Ascending aorta (tissue), 2 donors: ENCODE results near the gene KRT38. TPM values are rescaled to one million over a fixed set of nuclear protein-coding genes. Genes with fewer than 3 reads are reported as not detected.

Experiments
- DNase-seq, 2 donors: peaks; one replicate each; pipeline ENCODE4 v3.0.0-alpha.2; 2019; ENCODE audit warnings: low spot score in 2 of 2
- H3K27ac ChIP-seq, 2 donors: fragments of 200-600 bp; sonication (generic); one replicate each; pipeline ENCODE4 v1.5.1; 2016 to 2017; ENCODE audit warnings: mild to moderate bottlenecking in 1 of 2
- H3K27me3 ChIP-seq: fragments of 200-600 bp; sonication (generic); one replicate; pipeline ENCODE4 v1.5.1; 2017
- H3K36me3 ChIP-seq, 2 donors: fragments of 200-600 bp; sonication (generic); one replicate each; pipeline ENCODE4 v1.5.1; 2016
- H3K4me1 ChIP-seq, 2 donors: fragments of 200-600 bp; sonication (generic); one replicate each; pipeline ENCODE4 v1.5.1; 2016 to 2017; ENCODE audit warnings: mild to moderate bottlenecking in 1 of 2
- H3K4me3 ChIP-seq, 2 donors: fragments of 200-600 bp; sonication (generic); one replicate each; pipeline ENCODE4 v1.5.1; 2016 to 2017; ENCODE audit warnings: mild to moderate bottlenecking in 1 of 2
- H3K9me3 ChIP-seq, 2 donors: fragments of 200-600 bp; sonication (generic); one replicate each; pipeline ENCODE4 v1.5.1; 2016
- intact Hi-C: fragments of 100-400 bp; cut with DNase I; formaldehyde crosslinking; loops from one replicate; pipeline ENCODE4 v1.15.1; 2023
- total RNA-seq: library from RNA; depleted of rRNA; stranded (reverse); fragments of >200 nt; gene quantifications from one replicate; pipeline ENCODE4 v1.1.0, GENCODE V29; 2016
- TF ChIP-seq, protein P1 (sequence below), 3 experiments: fragments of 200-600 bp in 2 of 3; fragments of 450-650 bp in 1 of 3; sonication (generic) in 2 of 3; IDR thresholded peaks; one replicate each; pipeline ENCODE4 v1.5.1; 2016 to 2019; ENCODE audit warnings: antibody characterized with exemption in 3 of 3, mild to moderate bottlenecking in 1 of 3, moderate library complexity in 1 of 3

KRT38 gene
- total RNA-seq, 1 donor from 2014 or later, result not detected

DNA sequence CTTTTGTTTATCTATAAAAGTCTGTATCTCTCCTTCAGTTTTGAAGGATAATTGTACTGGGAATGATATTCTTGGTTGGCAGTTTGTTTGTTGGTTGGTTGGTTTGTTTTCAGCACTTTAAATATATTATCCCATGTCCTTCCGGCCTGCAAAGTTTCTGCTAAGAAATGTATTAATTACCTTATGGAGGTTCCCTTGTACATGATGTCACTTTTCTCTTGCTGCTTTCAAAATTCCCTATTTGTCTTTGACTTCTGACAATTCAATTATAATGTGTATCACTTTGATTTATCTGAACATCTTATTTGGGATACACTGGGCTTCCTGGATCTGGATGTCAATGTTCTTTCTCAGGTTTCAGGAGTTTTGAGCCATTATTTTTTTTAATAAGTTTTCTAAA is 54.6 kb downstream of the KRT38 start:
- TF ChIP-seq, protein P1, sequence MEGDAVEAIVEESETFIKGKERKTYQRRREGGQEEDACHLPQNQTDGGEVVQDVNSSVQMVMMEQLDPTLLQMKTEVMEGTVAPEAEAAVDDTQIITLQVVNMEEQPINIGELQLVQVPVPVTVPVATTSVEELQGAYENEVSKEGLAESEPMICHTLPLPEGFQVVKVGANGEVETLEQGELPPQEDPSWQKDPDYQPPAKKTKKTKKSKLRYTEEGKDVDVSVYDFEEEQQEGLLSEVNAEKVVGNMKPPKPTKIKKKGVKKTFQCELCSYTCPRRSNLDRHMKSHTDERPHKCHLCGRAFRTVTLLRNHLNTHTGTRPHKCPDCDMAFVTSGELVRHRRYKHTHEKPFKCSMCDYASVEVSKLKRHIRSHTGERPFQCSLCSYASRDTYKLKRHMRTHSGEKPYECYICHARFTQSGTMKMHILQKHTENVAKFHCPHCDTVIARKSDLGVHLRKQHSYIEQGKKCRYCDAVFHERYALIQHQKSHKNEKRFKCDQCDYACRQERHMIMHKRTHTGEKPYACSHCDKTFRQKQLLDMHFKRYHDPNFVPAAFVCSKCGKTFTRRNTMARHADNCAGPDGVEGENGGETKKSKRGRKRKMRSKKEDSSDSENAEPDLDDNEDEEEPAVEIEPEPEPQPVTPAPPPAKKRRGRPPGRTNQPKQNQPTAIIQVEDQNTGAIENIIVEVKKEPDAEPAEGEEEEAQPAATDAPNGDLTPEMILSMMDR (IDR thresholded peaks at IDR 0.05), result no peak
- Histone ChIP-seq H3K4me3 (no peak overlapping the region), H3K36me3 (no peaks in the 10 kb centered on the region), H3K4me1 (no peaks in the 10 kb centered on the region), H3K9me3 (peaks cover 5 to 24% of the 10 kb centered on the region in 2 donors), H3K27ac (no peak overlapping the region), H3K27me3 (no peaks in the 10 kb centered on the region)
- no peak for DNase-seq
- intact Hi-C loops, result no loop called here

Other genes starting within 250 kb of the KRT38 start
- gene KRTAP9-2, start 214.3 kb downstream of the KRT38 start, total RNA-seq, result not detected
- not detected for gene KRTAP9-3, start 208.5 kb downstream of the KRT38 start, total RNA-seq
- not detected for gene KRTAP9-8, start 203.0 kb downstream of the KRT38 start, total RNA-seq
- gene KRTAP9-4, start 191.3 kb downstream of the KRT38 start, total RNA-seq, result not detected
- not detected for gene KRTAP9-9, start 185.6 kb downstream of the KRT38 start, total RNA-seq
- not detected for gene KRTAP9-6, start 175.6 kb downstream of the KRT38 start, total RNA-seq
- gene KRTAP9-7, start 165.3 kb downstream of the KRT38 start, total RNA-seq, result not detected
- not detected for gene KRTAP29-1, start 138.1 kb downstream of the KRT38 start, total RNA-seq
- not detected for gene KRTAP16-1, start 131.7 kb downstream of the KRT38 start, total RNA-seq
- gene KRTAP17-1, start 125.3 kb downstream of the KRT38 start, total RNA-seq, result not detected
- gene KRT33A, start 90.2 kb downstream of the KRT38 start, total RNA-seq, result not detected
- not detected for gene KRT33B, start 71.2 kb downstream of the KRT38 start, total RNA-seq
- gene KRT34, start 58.7 kb downstream of the KRT38 start, total RNA-seq, result not detected
- not detected for gene KRT31, start 43.4 kb downstream of the KRT38 start, total RNA-seq
- gene KRT37, start 16.4 kb downstream of the KRT38 start, total RNA-seq, result not detected
- gene KRT32, start 26.4 kb upstream of the KRT38 start, total RNA-seq, result not detected
- not detected for gene KRT35, start 40.2 kb upstream of the KRT38 start, total RNA-seq
- not detected for gene KRT36, start 48.9 kb upstream of the KRT38 start, total RNA-seq
- 1.9 TPM for gene KRT13, start 64.6 kb upstream of the KRT38 start, total RNA-seq
- gene KRT15, start 77.9 kb upstream of the KRT38 start, total RNA-seq, result 0.32 TPM
- gene KRT19, start 87.3 kb upstream of the KRT38 start, total RNA-seq, result 1.4 TPM
- not detected for gene KRT9, start 131.1 kb upstream of the KRT38 start, total RNA-seq
- 10.3 TPM for gene KRT14, start 145.9 kb upstream of the KRT38 start, total RNA-seq
- gene KRT16, start 171.8 kb upstream of the KRT38 start, total RNA-seq, result 31.9 TPM
- 14.8 TPM for gene KRT17, start 183.6 kb upstream of the KRT38 start, total RNA-seq
- 102 TPM for gene EIF1, start 247.9 kb upstream of the KRT38 start, total RNA-seq